ENCODE results near the gene ATP10A. TPM values are rescaled to one million over a fixed set of nuclear protein-coding genes. Genes with fewer than 3 reads are reported as not detected.

The ATP10A gene
- total RNA-seq, 1 experiment from 2014 or later, result 3.9 TPM

DNA sequence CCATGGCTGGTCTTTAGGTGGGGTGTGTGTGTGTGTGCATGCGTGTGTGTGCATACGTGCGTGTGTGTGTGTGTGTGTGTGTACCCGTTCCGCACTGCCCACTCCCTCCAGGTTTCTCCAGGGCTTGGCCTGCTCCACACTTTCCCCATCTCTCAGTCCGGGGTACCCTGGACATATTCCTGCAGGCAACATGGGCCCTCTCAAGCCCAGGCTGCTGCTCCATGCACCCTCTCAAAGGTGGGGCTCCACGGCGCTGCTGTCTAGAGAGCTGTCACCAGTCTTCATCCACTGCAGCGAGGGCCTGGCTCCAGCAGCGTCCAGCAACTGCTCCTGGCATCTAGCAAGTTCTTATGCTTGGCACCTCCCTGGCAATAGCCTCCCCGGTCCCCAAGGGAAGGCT lies 86.1 kb downstream of the ATP10A start:
- TF ChIP-seq, protein P1, sequence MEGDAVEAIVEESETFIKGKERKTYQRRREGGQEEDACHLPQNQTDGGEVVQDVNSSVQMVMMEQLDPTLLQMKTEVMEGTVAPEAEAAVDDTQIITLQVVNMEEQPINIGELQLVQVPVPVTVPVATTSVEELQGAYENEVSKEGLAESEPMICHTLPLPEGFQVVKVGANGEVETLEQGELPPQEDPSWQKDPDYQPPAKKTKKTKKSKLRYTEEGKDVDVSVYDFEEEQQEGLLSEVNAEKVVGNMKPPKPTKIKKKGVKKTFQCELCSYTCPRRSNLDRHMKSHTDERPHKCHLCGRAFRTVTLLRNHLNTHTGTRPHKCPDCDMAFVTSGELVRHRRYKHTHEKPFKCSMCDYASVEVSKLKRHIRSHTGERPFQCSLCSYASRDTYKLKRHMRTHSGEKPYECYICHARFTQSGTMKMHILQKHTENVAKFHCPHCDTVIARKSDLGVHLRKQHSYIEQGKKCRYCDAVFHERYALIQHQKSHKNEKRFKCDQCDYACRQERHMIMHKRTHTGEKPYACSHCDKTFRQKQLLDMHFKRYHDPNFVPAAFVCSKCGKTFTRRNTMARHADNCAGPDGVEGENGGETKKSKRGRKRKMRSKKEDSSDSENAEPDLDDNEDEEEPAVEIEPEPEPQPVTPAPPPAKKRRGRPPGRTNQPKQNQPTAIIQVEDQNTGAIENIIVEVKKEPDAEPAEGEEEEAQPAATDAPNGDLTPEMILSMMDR (conservative IDR thresholded peaks at IDR 0.05), result no peak
- H3K4me1 ChIP-seq (ENCODE audit: insufficient read depth, low read length), result peaks cover 6% of the 10 kb centered on the region
- WGBS (ENCODE audit: extremely low coverage, insufficient read length, low lambda C conversion rate), result no CpG with 5 or more reads among the region's 11 CpGs
- H3K27ac ChIP-seq (ENCODE audit: insufficient read length, low read depth, low read length), result no peak overlapping the region
- Mint-ChIP-seq H3K4me1 (peaks cover 27 to 30% of the 10 kb centered on the region in 2 experiments), H3K4me3 (no peak overlapping the region), H3K9me3 (no peaks in the 10 kb centered on the region), H3K27ac (no peak overlapping the region; a peak in 1 of 7 replicates), H3K36me3 (ENCODE audit: insufficient read depth in 1 of 3, low read depth in 3 of 3) (no peaks in the 10 kb centered on the region; a peak in 1 of 7 replicates), H3K27me3 (ENCODE audit: low read depth) (no peaks in the 10 kb centered on the region; the same call in 1 of the 2 replicates)
- no peak overlapping the region for H3K9ac ChIP-seq (ENCODE audit: extremely low read depth, insufficient read length, low read length)
- H2BK120ac ChIP-seq (ENCODE audit: low read depth, low read length, poor library complexity, severe bottlenecking), result no peak overlapping the region
- peak; percentile 24 for DNase-seq
- no peaks in the 10 kb centered on the region for H3K27me3 ChIP-seq (ENCODE audit: insufficient read depth, low read length)
- no peak overlapping the region; the same call in 1 of the 2 replicates for H3K14ac ChIP-seq (ENCODE audit: insufficient read depth, low read length)
- no peak overlapping the region for H3K18ac ChIP-seq (ENCODE audit: insufficient read length, low read depth, low read length)
- no peak overlapping the region for H4K8ac ChIP-seq (replicated peaks; ENCODE audit: insufficient read length, low read depth, low read length)
- H2BK20ac ChIP-seq (ENCODE audit: low read depth, low read length, poor library complexity, severe bottlenecking), result no peak overlapping the region
- no peaks in the 10 kb centered on the region for H4K20me1 ChIP-seq (ENCODE audit: control insufficient read depth, insufficient read depth, insufficient read length)
- no peaks in the 10 kb centered on the region for H3K79me1 ChIP-seq (ENCODE audit: insufficient read depth, low read depth, low read length, poor library complexity, severe bottlenecking)
- H4K91ac ChIP-seq (ENCODE audit: insufficient read length, low read depth, low read length), result no peak overlapping the region
- no peak overlapping the region for H2BK5ac ChIP-seq (ENCODE audit: insufficient read length, low read length)
- no peaks in the 10 kb centered on the region for H3K9me3 ChIP-seq (ENCODE audit: control insufficient read depth, low read depth, low read length)
- no peak overlapping the region for H3K23ac ChIP-seq (ENCODE audit: insufficient read length, low read depth, low read length)
- no peak overlapping the region for H3K56ac ChIP-seq (ENCODE audit: insufficient read length, low read depth, low read length)
- H2BK12ac ChIP-seq (ENCODE audit: insufficient read length, low read depth, low read length), result no peak overlapping the region
- no peak overlapping the region for H3T11ph ChIP-seq (ENCODE audit: low read length)
- no peak overlapping the region for H4K5ac ChIP-seq (ENCODE audit: insufficient read length, low read depth, low read length)
- no peak overlapping the region for H3K4ac ChIP-seq (ENCODE audit: low read depth, low read length)
- no peak overlapping the region for H2AK5ac ChIP-seq (ENCODE audit: insufficient read length, low read length)
- no peaks in the 10 kb centered on the region for H3K23me2 ChIP-seq (ENCODE audit: insufficient read length, low read depth, low read length, poor library complexity, severe bottlenecking)
- no peak overlapping the region for H3K4me2 ChIP-seq (ENCODE audit: insufficient read depth, insufficient read length, low read length)
- H2BK15ac ChIP-seq (ENCODE audit: low read depth, low read length), result no peak overlapping the region
- H3K79me2 ChIP-seq (ENCODE audit: insufficient read depth, low read length), result no peaks in the 10 kb centered on the region
- H2AFZ ChIP-seq (ENCODE audit: low read length), result no peak overlapping the region
